Umbilical cord (tissue), 2 donors: ENCODE measurements around the gene AMDHD2. TPM values are rescaled to one million over a fixed set of nuclear protein-coding genes. Genes with fewer than 3 reads are reported as not detected.

Source experiments
- DNase-seq: peaks from one replicate; pipeline ENCODE4 v3.0.0-alpha.2; 2015; ENCODE audit warnings: low spot score
- total RNA-seq: library from RNA; depleted of rRNA; stranded (reverse); fragments of >200 nt; gene quantifications from one replicate; pipeline ENCODE4 v1.2.3, GENCODE V29; 2014; ENCODE audit warnings: low replicate concordance; ENCODE audit not compliant: insufficient read depth

The AMDHD2 gene
- total RNA-seq, 1 donor from 2014 or later, result 11.8 TPM

- peak; percentile 47 for DNase-seq
Measured at GRCh38 chr16:2482708-2483534, 37.2 kb upstream of the AMDHD2 start.

- DNase-seq, result no peak
Measured at GRCh38 chr16:2483939-2484897, 36.0 kb upstream of the AMDHD2 start.

GRCh38 chr16:2484898-2485508 lies 35.2 kb upstream of the AMDHD2 start:
- no peak for DNase-seq

GRCh38 chr16:2485811-2486507 lies 34.2 kb upstream of the AMDHD2 start:
- no peak for DNase-seq

GRCh38 chr16:2486645-2487516 lies 33.3 kb upstream of the AMDHD2 start:
- DNase-seq, result no peak

- DNase-seq, result no peak
Measured at GRCh38 chr16:2487517-2487842, 32.7 kb upstream of the AMDHD2 start.

GRCh38 chr16:2487903-2488531 lies 32.2 kb upstream of the AMDHD2 start:
- no peak for DNase-seq

GRCh38 chr16:2489581-2489980 lies 30.6 kb upstream of the AMDHD2 start:
- no peak for DNase-seq

- DNase-seq, result no peak
Measured at GRCh38 chr16:2490190-2491105, 29.7 kb upstream of the AMDHD2 start.

GRCh38 chr16:2492292-2492691 lies 27.9 kb upstream of the AMDHD2 start:
- DNase-seq, result no peak

GRCh38 chr16:2493605-2494004 lies 26.6 kb upstream of the AMDHD2 start:
- no peak for DNase-seq

GRCh38 chr16:2494616-2495015 lies 25.6 kb upstream of the AMDHD2 start:
- no peak for DNase-seq

GRCh38 chr16:2495041-2495440 lies 25.1 kb upstream of the AMDHD2 start:
- no peak for DNase-seq

- no peak for DNase-seq
Measured at GRCh38 chr16:2496223-2497115, 23.7 kb upstream of the AMDHD2 start.

GRCh38 chr16:2497116-2497630 lies 23.0 kb upstream of the AMDHD2 start:
- DNase-seq, result no peak

- no peak for DNase-seq
Measured at GRCh38 chr16:2497695-2498484, 22.3 kb upstream of the AMDHD2 start.
